HG02870 (cell line): ENCODE data around the gene RMRP.
A peak's percentile ranks its signal among the peaks of the same experiment; 100 is the strongest.

Experiments
- ATAC-seq: cut with Tn5 transposase; IDR thresholded peaks from one replicate; pipeline ENCODE4 v1.9.1; 2021; ENCODE audit warnings: mild to moderate bottlenecking, moderate library complexity; ENCODE audit not compliant: unreplicated experiment

The RMRP gene

GRCh38 chr9:35657546-35658136, at the start of gene RMRP:
Gene RMRP, minus strand, starts transcription at chr9:35658019.
- ATAC-seq = peak; percentile 87

DNA sequence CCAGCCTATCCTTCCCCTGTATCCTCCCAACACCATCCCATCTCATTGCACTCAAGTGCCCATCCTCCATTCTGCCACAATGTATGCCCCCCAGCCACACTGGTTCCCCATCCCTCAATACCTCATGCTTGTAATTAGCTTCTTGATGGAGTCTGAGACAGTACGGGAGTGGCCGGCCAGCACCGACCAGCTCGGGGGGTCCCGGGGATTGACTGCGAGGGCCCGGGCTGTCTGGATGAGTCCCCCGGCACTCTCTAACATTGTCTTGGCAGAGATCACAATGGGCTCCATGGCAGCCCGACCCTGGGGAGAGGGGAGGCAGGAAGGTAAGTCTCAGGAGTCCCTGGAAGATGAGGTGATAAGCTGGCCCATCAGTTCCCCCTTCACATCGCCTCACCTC, 49.1 kb upstream of the RMRP start:
- no peak for ATAC-seq

- ATAC-seq = no peak
Observed at GRCh38 chr9:35705836-35706430, 48.1 kb upstream of the RMRP start.

GRCh38 chr9:35705372-35705771, 47.6 kb upstream of the RMRP start:
- no peak for ATAC-seq

DNA sequence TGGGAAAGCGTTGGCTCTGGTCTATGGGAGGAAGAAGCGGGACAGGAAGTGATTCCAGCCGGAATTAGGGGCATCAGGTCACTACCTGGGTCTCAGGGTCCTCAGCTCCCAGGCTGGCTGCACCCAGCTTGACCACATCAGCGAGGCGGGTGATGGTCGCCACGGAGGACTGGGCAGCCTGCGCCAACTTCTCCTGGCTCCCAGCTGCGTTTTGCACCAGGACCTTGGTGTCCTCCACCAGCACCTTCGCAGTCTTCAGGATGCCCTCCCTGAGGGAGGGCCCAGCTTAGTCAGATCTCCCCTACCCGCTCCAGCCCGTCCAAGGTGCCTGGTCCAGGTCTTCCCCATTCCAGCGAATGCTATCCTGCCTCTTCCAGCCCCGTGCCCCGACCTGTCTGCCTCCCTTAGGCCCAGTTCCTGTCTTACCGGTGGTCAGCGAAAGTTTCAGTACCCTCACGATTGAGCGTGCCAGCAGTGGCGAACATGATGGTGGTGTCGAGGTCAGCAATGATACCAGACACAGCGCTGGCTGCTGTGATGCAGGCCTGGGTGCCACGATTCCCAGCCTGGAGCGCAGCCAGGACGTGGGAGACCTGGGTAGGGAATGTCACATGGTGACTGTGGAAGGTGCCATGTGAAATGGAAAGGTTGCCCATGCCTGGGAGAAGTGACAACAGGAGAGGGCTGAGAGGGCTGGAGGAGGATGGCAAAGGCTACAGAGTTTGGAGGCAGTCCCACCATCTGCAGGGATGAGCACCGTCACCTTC, 46.3 kb upstream of the RMRP start:
- ATAC-seq = no peak

DNA sequence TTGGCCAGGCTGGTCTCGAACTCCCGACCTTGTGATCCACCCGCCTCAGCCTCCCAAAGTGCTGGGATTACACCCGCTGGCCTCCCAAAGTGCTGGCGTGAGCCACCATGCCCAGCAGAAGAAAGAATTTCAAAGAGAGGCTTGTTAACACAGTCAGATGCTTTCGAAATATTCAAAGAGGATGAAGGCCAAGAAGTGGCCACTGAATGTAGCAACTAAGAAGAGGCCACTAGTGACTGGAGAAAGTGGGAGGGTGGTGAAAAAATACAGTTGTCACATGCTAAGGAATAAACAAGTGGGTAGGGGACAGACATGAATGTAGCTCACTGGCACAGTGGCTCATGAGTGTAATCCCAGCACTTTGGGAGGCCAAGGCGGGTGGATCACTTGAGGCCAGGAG, 44.9 kb upstream of the RMRP start:
- no peak for ATAC-seq

DNA sequence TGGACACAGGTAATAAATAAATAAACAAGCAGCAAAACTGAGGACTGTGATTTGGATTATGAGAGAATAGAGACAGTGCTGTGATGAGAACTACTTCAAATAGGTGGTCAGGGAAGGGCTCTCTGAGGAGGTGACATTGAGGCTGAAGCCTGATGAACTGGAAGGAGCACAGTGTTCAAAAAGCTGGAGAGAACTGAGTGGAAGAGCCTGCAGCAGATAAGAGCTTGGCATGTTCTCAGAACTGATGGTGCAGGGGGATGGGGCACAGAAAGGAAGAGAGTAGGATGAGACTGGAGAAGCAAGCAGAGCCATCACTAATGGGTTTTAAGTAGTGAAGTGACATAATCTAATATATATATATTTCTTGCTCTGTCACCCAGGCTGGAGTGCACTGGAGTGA, 43.1 kb upstream of the RMRP start:
- ATAC-seq = no peak

DNA sequence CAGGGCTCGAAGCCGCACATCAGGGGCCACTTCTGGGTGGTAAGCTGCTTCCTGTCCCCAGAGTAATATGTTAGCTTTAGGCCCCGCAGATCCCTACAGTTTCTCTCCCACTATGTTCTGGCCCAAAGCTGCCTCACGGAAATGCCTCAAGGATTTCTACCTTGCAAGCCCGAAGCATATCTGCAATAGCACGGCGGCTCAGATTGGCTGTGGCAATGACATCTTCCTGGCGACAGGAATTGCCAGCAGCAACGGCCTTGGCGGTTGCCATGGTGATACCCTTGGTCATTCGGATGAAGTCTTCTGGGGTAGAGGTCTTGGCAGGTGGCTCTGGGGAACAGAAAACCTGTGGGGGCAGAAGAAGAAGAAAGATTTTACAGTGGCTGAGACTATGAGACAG, 42.2 kb upstream of the RMRP start:
- ATAC-seq = no peak

GRCh38 chr9:35698231-35698630, 40.4 kb upstream of the RMRP start:
- no peak for ATAC-seq

GRCh38 chr9:35697486-35697885, 39.7 kb upstream of the RMRP start:
- no peak for ATAC-seq

- peak; percentile 68 for ATAC-seq
Observed at GRCh38 chr9:35696520-35697215, 38.8 kb upstream of the RMRP start.

DNA sequence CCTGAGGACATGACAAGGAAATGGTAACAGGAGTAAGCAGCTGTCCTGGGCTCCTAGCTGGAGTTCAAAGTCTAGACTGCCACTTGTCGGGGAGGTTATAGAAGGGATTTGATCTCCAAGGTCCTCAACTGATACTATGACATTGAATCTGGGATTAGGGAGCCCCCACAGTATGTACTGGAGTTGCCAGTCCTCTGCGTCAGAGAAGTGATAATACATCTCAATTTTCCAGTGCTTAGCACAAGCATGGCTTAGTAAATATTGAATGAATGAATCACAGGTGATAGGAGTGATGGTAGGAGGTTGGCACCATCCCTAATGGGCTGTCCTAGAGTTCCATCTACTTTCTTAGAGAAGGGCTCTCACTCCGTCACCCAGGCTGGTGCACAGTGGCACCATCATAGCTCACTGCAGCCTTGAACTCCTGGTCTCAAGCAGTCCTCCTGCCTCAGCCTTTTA, 38.2 kb upstream of the RMRP start:
- no peak for ATAC-seq

DNA sequence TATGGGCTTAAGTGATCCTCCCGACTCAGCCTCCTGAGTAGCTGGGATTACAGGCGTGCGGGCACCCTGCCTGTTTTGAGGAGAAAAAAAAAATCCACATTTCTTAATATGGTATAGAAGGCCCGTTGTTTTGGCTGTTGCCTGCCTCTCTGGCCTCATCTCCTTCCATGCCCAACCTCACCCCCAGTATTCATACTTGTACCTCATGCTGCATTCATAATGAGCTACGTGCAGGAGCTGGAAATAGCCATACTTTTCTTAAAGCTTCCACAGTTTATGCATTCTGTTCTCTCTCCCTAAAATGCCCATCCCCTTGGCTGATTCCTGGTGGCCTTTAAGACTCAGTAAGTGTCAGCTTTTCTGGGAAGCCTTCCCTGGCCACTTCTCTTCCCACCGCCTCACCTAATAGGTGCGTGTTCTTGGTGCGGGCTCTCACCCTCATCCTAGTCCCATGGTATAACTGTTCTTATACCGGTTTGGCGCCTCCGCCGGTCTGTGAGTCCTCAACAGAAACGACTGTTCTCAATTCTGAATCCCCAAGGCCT, 34.0 kb upstream of the RMRP start:
- no peak for ATAC-seq

- ATAC-seq = no peak
Observed at GRCh38 chr9:35691334-35691650, 33.5 kb upstream of the RMRP start.

DNA sequence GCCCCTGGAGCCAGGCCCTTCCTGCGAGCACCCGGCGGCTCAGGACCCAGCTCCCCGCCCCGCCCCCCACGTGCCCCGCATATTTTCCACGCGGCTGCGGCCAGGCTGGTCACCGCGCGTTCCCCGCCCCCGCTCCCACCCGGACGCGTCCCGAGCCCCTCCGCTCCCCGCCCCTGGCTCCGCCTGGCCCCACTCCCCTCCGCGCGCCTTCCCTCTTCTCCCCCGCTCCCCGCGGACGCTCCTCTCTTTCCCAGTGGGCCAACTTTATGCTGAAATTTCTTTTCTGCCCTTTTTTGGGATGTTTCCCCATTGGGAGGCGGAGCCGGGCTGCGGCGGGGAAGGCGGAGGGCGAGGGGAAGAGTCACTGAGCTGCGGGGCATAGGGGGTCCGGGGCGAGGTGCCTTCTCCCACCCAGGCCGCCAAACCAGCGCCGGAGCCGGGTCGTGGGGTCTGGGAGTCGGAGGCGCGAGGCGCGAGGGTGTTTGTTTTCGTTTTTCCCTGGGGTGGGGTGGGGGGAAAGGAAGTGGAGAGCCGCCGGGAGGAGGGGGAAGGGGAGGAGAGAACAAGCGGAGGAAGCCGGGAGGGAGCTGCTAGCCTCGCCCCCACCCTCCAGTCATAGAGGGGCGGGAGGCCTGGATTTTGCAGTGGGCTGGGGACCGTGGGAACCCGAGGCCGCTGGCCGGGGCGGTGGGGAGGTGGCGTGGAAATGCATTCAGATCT, 33.0 kb upstream of the RMRP start:
- no peak for ATAC-seq

- ATAC-seq = no peak
Observed at GRCh38 chr9:35690294-35690613, 32.4 kb upstream of the RMRP start.

DNA sequence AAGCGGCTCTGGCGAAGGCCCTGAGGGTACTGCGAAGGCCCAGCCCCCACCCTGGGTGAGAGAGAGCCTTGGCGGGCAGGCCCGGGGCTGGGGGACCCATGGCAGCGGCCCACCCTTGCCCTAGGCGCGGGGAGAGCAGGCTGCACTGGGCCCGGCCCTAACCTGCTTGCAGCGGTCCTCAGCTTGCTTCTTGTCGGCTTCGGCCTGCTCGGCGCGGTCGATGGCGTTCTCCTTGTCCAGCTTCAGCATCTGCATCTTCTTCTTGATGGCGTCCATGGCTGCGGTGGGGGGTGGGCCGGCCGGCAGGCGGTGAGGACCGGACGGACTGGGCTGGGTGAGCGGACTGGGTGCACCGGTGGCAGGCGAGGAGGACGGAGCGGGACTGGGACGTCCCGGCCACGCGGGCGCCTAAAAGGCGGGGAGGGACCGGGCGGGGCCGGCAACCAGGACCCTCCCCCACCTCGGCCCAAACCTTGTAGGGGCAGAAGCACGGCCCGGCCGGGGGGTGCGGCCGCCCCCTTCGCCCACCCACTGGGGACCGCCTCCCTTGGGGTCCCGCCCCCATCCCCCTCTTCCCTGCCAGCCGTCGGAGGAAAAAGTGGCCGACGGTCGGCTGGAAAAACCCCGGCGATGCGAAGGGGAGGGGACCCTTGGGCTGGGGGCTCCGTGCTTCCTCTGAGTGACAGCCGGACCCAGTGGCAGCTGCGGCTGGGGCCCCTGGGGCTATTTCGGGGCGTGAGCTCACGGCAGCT, 31.9 kb upstream of the RMRP start, which contains the start of gene TPM2:
Gene TPM2 (minus strand): TSS at position 384 of the 752 bp plus-strand sequence. CDS start 108 bp downstream, at position 276.
- ATAC-seq = no peak

GRCh38 chr9:35688558-35689541, 31.0 kb upstream of the RMRP start:
- ATAC-seq = no peak

DNA sequence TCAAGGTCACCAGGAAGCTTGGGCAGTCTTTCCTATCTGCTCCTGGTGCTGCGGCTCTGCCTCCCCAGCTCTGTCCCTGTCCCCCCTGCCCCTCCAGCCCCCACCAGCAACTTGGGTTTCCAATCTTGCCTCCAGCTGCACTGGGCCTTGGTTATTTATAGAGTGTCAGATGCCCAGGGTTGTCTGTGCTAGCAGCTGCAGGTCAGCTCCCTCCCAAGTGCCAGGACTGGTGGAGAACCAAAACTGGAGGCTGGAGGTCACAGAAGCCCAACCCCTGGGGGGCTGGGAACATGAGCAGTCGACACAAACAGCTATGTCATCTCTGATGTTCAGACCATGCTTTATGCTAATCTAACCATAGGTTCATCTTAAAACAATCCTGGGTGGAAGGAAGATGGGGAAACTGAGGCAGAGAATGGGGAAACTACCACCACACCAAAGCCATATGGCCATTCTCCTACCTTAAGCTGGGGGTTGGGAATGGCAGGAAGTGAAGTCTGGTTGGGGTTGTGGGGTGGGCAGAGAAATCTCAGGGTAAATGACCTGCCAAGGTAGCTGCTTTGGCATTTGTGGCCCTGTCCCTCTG, 30.2 kb upstream of the RMRP start:
- no peak for ATAC-seq
